DOHH2 (cell line): ENCODE data around the gene FYB1.

ENCODE experiments used
- H3F3A ChIP-seq: fragments of 200-600 bp; sonication (generic), shearing (Covaris generic); 2 replicates; pipeline ENCODE4 v1.6.0; 2016; ENCODE audit warnings: antibody characterized with exemption, mild to moderate bottlenecking; ENCODE audit not compliant: control insufficient read depth, insufficient read depth
- H3K27ac ChIP-seq: fragments of 200-600 bp; sonication (generic); 2 replicates; pipeline ENCODE4 v1.5.1; 2014; ENCODE audit warnings: low read depth, mild to moderate bottlenecking, low read length, moderate library complexity
- H3K27me3 ChIP-seq: fragments of 200-600 bp; sonication (generic); 2 replicates; pipeline ENCODE4 v1.6.1; 2014; ENCODE audit warnings: mild to moderate bottlenecking, low read length, mixed read lengths; ENCODE audit not compliant: control insufficient read depth
- H3K36me3 ChIP-seq: fragments of 200-600 bp; sonication (generic); 2 replicates; pipeline ENCODE4 v1.6.1; 2014; ENCODE audit warnings: mild to moderate bottlenecking, low read length, moderate library complexity, mixed read lengths; ENCODE audit not compliant: control insufficient read depth
- H3K4me1 ChIP-seq: fragments of 200-600 bp; sonication (generic); 2 replicates; pipeline ENCODE4 v1.6.1; 2014; ENCODE audit warnings: mild to moderate bottlenecking, low read length, mixed read lengths; ENCODE audit not compliant: control insufficient read depth
- H3K4me2 ChIP-seq: fragments of 200-600 bp; sonication (generic); 2 replicates; pipeline ENCODE4 v1.6.0; 2014; ENCODE audit warnings: mild to moderate bottlenecking, low read length, moderate library complexity
- H3K4me3 ChIP-seq: fragments of 200-600 bp; sonication (generic); 2 replicates; pipeline ENCODE4 v1.5.1; 2014; ENCODE audit warnings: mild to moderate bottlenecking, low read length, mixed read lengths
- H3K79me2 ChIP-seq: fragments of 200-600 bp; sonication (generic); 2 replicates; pipeline ENCODE4 v1.6.1; 2014; ENCODE audit warnings: mild to moderate bottlenecking, low read length, mixed read lengths; ENCODE audit not compliant: control insufficient read depth
- H3K9me2 ChIP-seq: fragments of 200-600 bp; sonication (generic); replicated peaks from 2 replicates; pipeline ENCODE4 v1.6.1; 2014; ENCODE audit warnings: mild to moderate bottlenecking, low read length, mixed read lengths; ENCODE audit not compliant: control insufficient read depth
- H3K9me3 ChIP-seq: fragments of 200-600 bp; sonication (generic); 2 replicates; pipeline ENCODE4 v1.6.1; 2014; ENCODE audit warnings: antibody characterized with exemption, low read length, mixed read lengths; ENCODE audit not compliant: control insufficient read depth, insufficient read depth
- H4K20me1 ChIP-seq: fragments of 200-600 bp; sonication (generic); 2 replicates; pipeline ENCODE4 v1.6.0; 2014; ENCODE audit warnings: low read depth, mild to moderate bottlenecking, antibody characterized with exemption, low read length, moderate library complexity; ENCODE audit not compliant: control insufficient read depth, insufficient read depth
- CTCF ChIP-seq: fragments of 200-600 bp; sonication (generic); IDR thresholded peaks from one replicate; pipeline ENCODE4 v1.5.1; 2014; ENCODE audit warnings: antibody characterized with exemption, mild to moderate bottlenecking, low read depth, low read length; ENCODE audit not compliant: poor library complexity, severe bottlenecking
- EZH2phosphoT487 ChIP-seq: fragments of 200-600 bp; sonication (generic); IDR thresholded peaks from 2 replicates; pipeline ENCODE4 v1.6.1; 2017; ENCODE audit warnings: borderline replicate concordance, mild to moderate bottlenecking, antibody characterized with exemption, low read length, moderate library complexity, mixed read lengths

The FYB1 gene

GRCh38 chr5:39137819-39138451 is 81.4 kb downstream of the FYB1 start:
- no peaks in the 10 kb centered on the region for H3F3A ChIP-seq
- no peaks in the 10 kb centered on the region for H3K9me3 ChIP-seq
- peaks cover 8% of the 10 kb centered on the region; the same call in 1 of the 2 replicates for H3K27me3 ChIP-seq
- H3K27ac ChIP-seq = no peak overlapping the region
- no peaks in the 10 kb centered on the region for H3K36me3 ChIP-seq
- H3K4me1 ChIP-seq = no peaks in the 10 kb centered on the region
- H3K9me2 ChIP-seq = no peaks in the 10 kb centered on the region
- no peak overlapping the region for H3K4me2 ChIP-seq
- H4K20me1 ChIP-seq = no peaks in the 10 kb centered on the region
- no peak for TF ChIP-seq CTCF
- no peak for TF ChIP-seq EZH2phosphoT487
- no peak overlapping the region for H3K4me3 ChIP-seq
- no peaks in the 10 kb centered on the region for H3K79me2 ChIP-seq

GRCh38 chr5:39137391-39137790 is 82.0 kb downstream of the FYB1 start:
- H4K20me1 ChIP-seq = no peaks in the 10 kb centered on the region

GRCh38 chr5:39132792-39133191 is 86.6 kb downstream of the FYB1 start:
- Histone ChIP-seq H3K36me3 (no peaks in the 10 kb centered on the region), H4K20me1 (no peaks in the 10 kb centered on the region), H3K27ac (no peak overlapping the region), H3F3A (no peaks in the 10 kb centered on the region), H3K79me2 (no peaks in the 10 kb centered on the region), H3K4me3 (no peak overlapping the region), H3K27me3 (0 out of 2 replicates have a peak, but pooled peaks cover 3% of the 10 kb centered on the region), H3K4me1 (no peaks in the 10 kb centered on the region), H3K9me3 (no peaks in the 10 kb centered on the region), H3K9me2 (no peaks in the 10 kb centered on the region), H3K4me2 (no peak overlapping the region)
- TF ChIP-seq EZH2phosphoT487 = no peak

More at GRCh38 chr5:39137391-39137790, 82.0 kb downstream of the FYB1 start:
- Histone ChIP-seq H3K4me2 (no peak overlapping the region), H3K27ac (no peak overlapping the region), H3K9me2 (no peaks in the 10 kb centered on the region), H3K79me2 (no peaks in the 10 kb centered on the region), H3K27me3 (0 out of 2 replicates have a peak, but pooled peaks cover 6% of the 10 kb centered on the region), H3K4me1 (no peaks in the 10 kb centered on the region), H3K9me3 (no peaks in the 10 kb centered on the region), H3F3A (no peaks in the 10 kb centered on the region), H3K4me3 (no peak overlapping the region), H3K36me3 (no peaks in the 10 kb centered on the region)
- TF ChIP-seq EZH2phosphoT487 (no peak), CTCF (no peak)

GRCh38 chr5:39132128-39132447 is 87.3 kb downstream of the FYB1 start:
- H3K36me3 ChIP-seq = no peaks in the 10 kb centered on the region
- H3F3A ChIP-seq = no peaks in the 10 kb centered on the region
- TF ChIP-seq CTCF (no peak), EZH2phosphoT487 (no peak)
- H3K4me2 ChIP-seq = no peak overlapping the region
- H3K9me2 ChIP-seq = no peaks in the 10 kb centered on the region
- H4K20me1 ChIP-seq = no peaks in the 10 kb centered on the region
- no peak overlapping the region for H3K4me3 ChIP-seq
- no peaks in the 10 kb centered on the region for H3K79me2 ChIP-seq
- H3K27ac ChIP-seq = no peak overlapping the region
- no peaks in the 10 kb centered on the region for H3K9me3 ChIP-seq
- H3K4me1 ChIP-seq = no peaks in the 10 kb centered on the region
- H3K27me3 ChIP-seq = 0 out of 2 replicates have a peak, but pooled peaks cover 3% of the 10 kb centered on the region
